OCI-LY3 (cell line): ENCODE measurements around the gene ASB5.
"Not testable (repeated sequence)": the region's sequence is repeated elsewhere in the genome, so short reads cannot be mapped to it uniquely, and the experiment has no call there.

ENCODE experiments used
- H2AFZ ChIP-seq: fragments of 200-600, 300-600 bp; shearing (Covaris generic); 2 replicates; pipeline ENCODE4 v1.6.0; 2014; ENCODE audit warnings: antibody characterized with exemption, low read depth, low read length
- H3K27ac ChIP-seq: fragments of 200-600, 300-600 bp; sonication (generic); 2 replicates; pipeline ENCODE4 v1.5.1; 2014; ENCODE audit warnings: mild to moderate bottlenecking, low read length, moderate library complexity, mixed read lengths
- H3K27me3 ChIP-seq: fragments of 200-600, 300-600 bp; sonication (generic); 2 replicates; pipeline ENCODE4 v1.6.1; 2014; ENCODE audit warnings: low read depth, low read length, mixed read lengths
- H3K36me3 ChIP-seq: fragments of 200-600, 300-600 bp; sonication (generic); replicated peaks from 2 replicates; pipeline ENCODE3; 2014; ENCODE audit warnings: low read depth, low read length, mixed read lengths
- H3K4me1 ChIP-seq: fragments of 300-600, 200-600 bp; sonication (generic); 2 replicates; pipeline ENCODE4 v1.6.1; 2014; ENCODE audit warnings: low read length, mixed read lengths
- H3K4me2 ChIP-seq: fragments of 200-600, 300-600 bp; sonication (generic); 2 replicates; pipeline ENCODE4 v1.6.1; 2014; ENCODE audit warnings: low read length, mixed read lengths
- H3K4me3 ChIP-seq: fragments of 300-600, 200-600 bp; sonication (generic); 2 replicates; pipeline ENCODE4 v1.5.1; 2014; ENCODE audit warnings: antibody characterized with exemption, mild to moderate bottlenecking, low read length, moderate library complexity
- H3K79me2 ChIP-seq: fragments of 300-600, 200-600 bp; shearing (Covaris generic); 2 replicates; pipeline ENCODE4 v1.6.1; 2014; ENCODE audit warnings: mild to moderate bottlenecking, low read length, mixed read lengths
- H3K9ac ChIP-seq: fragments of 300-600, 200-600 bp; shearing (Covaris generic); 2 replicates; pipeline ENCODE4 v1.6.0; 2014; ENCODE audit warnings: mild to moderate bottlenecking, low read length, moderate library complexity
- H3K9me3 ChIP-seq: fragments of 200-600, 300-600 bp; shearing (Covaris generic); 2 replicates; pipeline ENCODE4 v1.6.1; 2014; ENCODE audit warnings: low read length, mixed read lengths; ENCODE audit not compliant: insufficient read depth
- H4K20me1 ChIP-seq: fragments of 200-600, 300-600 bp; sonication (generic); 2 replicates; pipeline ENCODE4 v1.6.1; 2016; ENCODE audit warnings: low read length, mixed read lengths; ENCODE audit not compliant: insufficient read depth
- EZH2phosphoT487 ChIP-seq: fragments of 200-600 bp; shearing (Covaris generic); IDR thresholded peaks from 2 replicates; pipeline ENCODE4 v1.6.1; 2018; ENCODE audit warnings: antibody characterized with exemption, mixed run types, low read depth
- TF ChIP-seq, protein P1 (sequence below): fragments of 200-600, 300-600 bp; sonication (generic); IDR thresholded peaks from 2 replicates; pipeline ENCODE4 v1.5.1; 2014; ENCODE audit warnings: antibody characterized with exemption, low read length, low read depth

ASB5 gene

DNA sequence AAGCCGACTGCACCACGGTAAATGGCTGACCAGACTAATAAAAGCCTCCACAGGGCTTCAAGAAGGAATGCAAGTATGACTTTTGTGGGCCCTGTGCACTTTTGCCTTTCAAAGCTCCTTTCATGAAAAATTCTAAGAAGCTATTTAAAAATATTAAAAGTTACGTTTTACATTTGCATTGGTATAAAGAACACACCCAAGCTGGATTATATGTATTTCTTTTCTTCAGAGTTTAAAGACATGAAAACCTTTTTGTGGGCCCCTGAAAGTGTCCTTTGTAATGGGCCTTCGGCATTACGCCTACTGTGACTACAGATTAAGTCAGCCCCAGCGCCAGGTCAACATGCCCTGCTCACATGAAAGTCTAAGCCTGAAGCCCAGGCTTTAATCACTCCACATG lies 20.5 kb upstream of the ASB5 start:
- Histone ChIP-seq H4K20me1 (no peaks in the 10 kb centered on the region), H3K9ac (no peak overlapping the region), H3K4me2 (no peak overlapping the region), H2AFZ (no peak overlapping the region), H3K27ac (no peak overlapping the region), H3K4me3 (no peak overlapping the region), H3K79me2 (no peaks in the 10 kb centered on the region), H3K9me3 (no peaks in the 10 kb centered on the region), H3K36me3 (no peaks in the 10 kb centered on the region), H3K27me3 (no peaks in the 10 kb centered on the region), H3K4me1 (no peaks in the 10 kb centered on the region)
- TF ChIP-seq, protein P1, sequence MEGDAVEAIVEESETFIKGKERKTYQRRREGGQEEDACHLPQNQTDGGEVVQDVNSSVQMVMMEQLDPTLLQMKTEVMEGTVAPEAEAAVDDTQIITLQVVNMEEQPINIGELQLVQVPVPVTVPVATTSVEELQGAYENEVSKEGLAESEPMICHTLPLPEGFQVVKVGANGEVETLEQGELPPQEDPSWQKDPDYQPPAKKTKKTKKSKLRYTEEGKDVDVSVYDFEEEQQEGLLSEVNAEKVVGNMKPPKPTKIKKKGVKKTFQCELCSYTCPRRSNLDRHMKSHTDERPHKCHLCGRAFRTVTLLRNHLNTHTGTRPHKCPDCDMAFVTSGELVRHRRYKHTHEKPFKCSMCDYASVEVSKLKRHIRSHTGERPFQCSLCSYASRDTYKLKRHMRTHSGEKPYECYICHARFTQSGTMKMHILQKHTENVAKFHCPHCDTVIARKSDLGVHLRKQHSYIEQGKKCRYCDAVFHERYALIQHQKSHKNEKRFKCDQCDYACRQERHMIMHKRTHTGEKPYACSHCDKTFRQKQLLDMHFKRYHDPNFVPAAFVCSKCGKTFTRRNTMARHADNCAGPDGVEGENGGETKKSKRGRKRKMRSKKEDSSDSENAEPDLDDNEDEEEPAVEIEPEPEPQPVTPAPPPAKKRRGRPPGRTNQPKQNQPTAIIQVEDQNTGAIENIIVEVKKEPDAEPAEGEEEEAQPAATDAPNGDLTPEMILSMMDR, result no peak
- TF ChIP-seq EZH2phosphoT487, result no peak

DNA sequence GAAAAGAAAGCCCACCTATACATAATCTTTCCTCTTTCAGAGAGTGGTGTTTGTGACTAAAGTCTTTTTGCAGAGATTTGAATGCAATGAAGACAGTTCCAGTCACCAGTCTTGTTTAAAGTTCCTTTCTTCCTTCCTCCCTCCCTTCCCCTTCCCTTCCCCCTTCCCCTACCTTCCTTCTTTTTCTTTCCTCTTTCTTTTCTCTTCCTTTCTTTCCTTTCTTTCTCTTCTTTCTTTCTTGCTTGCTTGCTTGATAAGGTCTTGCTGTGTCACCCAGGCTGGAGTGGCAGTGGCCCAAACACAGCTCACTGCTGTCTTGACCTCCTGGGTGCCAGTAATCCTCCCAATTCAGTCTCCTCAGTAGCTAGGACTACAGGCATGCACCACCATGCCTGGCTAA lies 19.0 kb upstream of the ASB5 start:
- no peak overlapping the region for H3K9ac ChIP-seq
- no peaks in the 10 kb centered on the region for H3K9me3 ChIP-seq
- TF ChIP-seq, protein P1, result no peak
- TF ChIP-seq EZH2phosphoT487, result no peak
- no peaks in the 10 kb centered on the region for H3K4me1 ChIP-seq
- H3K36me3 ChIP-seq, result no peaks in the 10 kb centered on the region
- H3K4me3 ChIP-seq, result no peak overlapping the region
- no peaks in the 10 kb centered on the region for H3K79me2 ChIP-seq
- no peak overlapping the region for H3K27ac ChIP-seq
- H4K20me1 ChIP-seq, result no peaks in the 10 kb centered on the region
- no peak overlapping the region for H3K4me2 ChIP-seq
- no peak overlapping the region for H2AFZ ChIP-seq
- H3K27me3 ChIP-seq, result no peaks in the 10 kb centered on the region

DNA sequence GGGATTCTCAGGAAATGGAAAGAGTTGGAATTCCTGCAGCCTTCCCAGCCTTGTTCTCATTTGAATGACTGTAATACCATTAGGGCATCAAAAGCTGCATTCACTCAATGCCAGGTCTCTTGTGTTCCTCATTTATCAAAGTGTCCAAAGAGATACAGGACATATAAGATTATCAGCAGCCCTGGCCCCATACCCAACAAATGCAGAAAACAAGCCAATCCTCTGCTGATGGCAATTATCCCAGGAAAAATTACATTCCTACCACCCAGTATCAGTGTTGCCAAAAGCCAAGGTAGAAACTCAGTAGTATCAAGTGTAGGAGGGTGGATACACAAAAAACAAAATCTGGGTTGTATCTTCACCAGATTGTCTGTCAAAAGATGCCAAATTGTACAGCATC lies 18.5 kb upstream of the ASB5 start:
- no peaks in the 10 kb centered on the region for H3K36me3 ChIP-seq
- H3K27ac ChIP-seq, result no peak overlapping the region
- H2AFZ ChIP-seq, result no peak overlapping the region
- H3K27me3 ChIP-seq, result no peaks in the 10 kb centered on the region
- no peak overlapping the region for H3K9ac ChIP-seq
- no peaks in the 10 kb centered on the region for H4K20me1 ChIP-seq
- no peaks in the 10 kb centered on the region for H3K4me1 ChIP-seq
- TF ChIP-seq EZH2phosphoT487, result no peak
- TF ChIP-seq, protein P1, result no peak
- H3K79me2 ChIP-seq, result no peaks in the 10 kb centered on the region
- H3K4me2 ChIP-seq, result no peak overlapping the region
- no peaks in the 10 kb centered on the region for H3K9me3 ChIP-seq
- H3K4me3 ChIP-seq, result no peak overlapping the region

DNA sequence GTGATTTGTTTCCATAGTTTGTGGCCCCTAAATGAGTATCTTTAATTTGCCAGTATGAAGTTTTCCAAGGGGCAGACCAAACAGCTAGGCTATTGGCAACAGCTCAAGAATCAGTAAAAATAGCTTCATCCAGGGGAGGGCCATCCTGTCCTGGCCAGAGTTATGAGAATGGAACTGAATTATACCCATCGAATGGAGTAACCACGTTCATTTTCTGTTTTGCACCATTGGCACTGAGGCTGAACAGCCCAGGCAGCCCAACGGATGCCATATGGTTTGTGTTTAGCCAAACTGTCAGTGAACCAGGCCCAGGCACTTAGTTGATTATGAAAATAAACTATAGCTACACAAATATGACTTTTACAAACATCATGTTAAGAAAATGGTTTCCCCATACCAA lies 17.7 kb upstream of the ASB5 start:
- Histone ChIP-seq H3K9ac (no peak overlapping the region), H3K4me3 (no peak overlapping the region), H3K36me3 (no peaks in the 10 kb centered on the region), H3K4me1 (no peaks in the 10 kb centered on the region), H3K79me2 (no peaks in the 10 kb centered on the region), H3K27ac (no peak overlapping the region), H3K9me3 (no peaks in the 10 kb centered on the region), H3K27me3 (no peaks in the 10 kb centered on the region), H3K4me2 (no peak overlapping the region), H4K20me1 (no peaks in the 10 kb centered on the region), H2AFZ (no peak overlapping the region)
- TF ChIP-seq, protein P1, result no peak
- no peak for TF ChIP-seq EZH2phosphoT487

DNA sequence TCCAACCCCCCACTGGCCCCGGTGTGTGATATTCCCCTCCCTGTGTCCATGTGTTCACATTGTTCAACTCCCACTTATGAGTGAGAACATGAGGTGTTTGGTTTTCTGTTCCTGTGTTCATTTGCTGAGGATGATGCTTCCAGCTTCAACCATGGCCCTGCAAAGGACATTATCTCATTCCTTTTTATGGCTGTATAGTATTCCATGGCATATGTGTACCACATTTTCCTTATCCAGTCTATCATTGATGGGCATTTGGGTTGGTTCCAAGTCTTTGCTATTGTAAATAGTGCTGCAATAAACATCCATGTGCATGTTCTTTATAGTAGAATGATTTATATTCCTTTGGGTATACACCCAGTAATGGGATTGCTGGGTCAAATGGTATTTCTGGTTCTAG lies 10.5 kb upstream of the ASB5 start:
- not testable (repeated sequence) for H2AFZ ChIP-seq, H3K27ac ChIP-seq, H3K9me3 ChIP-seq, H3K4me2 ChIP-seq, H4K20me1 ChIP-seq, H3K79me2 ChIP-seq, H3K4me3 ChIP-seq, H3K4me1 ChIP-seq, H3K27me3 ChIP-seq, H3K9ac ChIP-seq, H3K36me3 ChIP-seq
